Progenitor cell of endocrine pancreas (in vitro differentiated cells): ENCODE results near the gene PSMG4. TPM values are rescaled to one million over a fixed set of nuclear protein-coding genes. Genes with fewer than 3 reads are reported as not detected.

Experiments
- DNase-seq: peaks from one replicate; pipeline ENCODE4 v3.0.0; 2021; ENCODE audit warnings: low spot score; ENCODE audit not compliant: unreplicated experiment
- H3K27ac Mint-ChIP-seq: 2 replicates; pipeline ENCODE4 v1.8.0; 2021; ENCODE audit warnings: mild to moderate bottlenecking, moderate library complexity, mixed read lengths
- H3K27me3 Mint-ChIP-seq: 2 replicates; pipeline ENCODE4 v1.8.0; 2021; ENCODE audit warnings: mixed read lengths
- H3K36me3 Mint-ChIP-seq: 2 replicates; pipeline ENCODE4 v1.8.0; 2022; ENCODE audit warnings: mixed read lengths; ENCODE audit not compliant: insufficient read depth
- H3K4me1 Mint-ChIP-seq: 2 replicates; pipeline ENCODE4 v1.8.0; 2021; ENCODE audit warnings: low read depth, mixed read lengths
- H3K4me3 Mint-ChIP-seq: 2 replicates; pipeline ENCODE4 v1.8.0; 2021; ENCODE audit warnings: low read depth, mild to moderate bottlenecking, moderate library complexity, mixed read lengths
- H3K9me3 Mint-ChIP-seq: 2 replicates; pipeline ENCODE4 v1.8.0; 2021; ENCODE audit warnings: low read depth, mixed read lengths
- total RNA-seq: library from RNA; stranded (reverse); gene quantifications from 2 replicates; pipeline ENCODE4 v1.2.1, GENCODE V29; 2021
- TF ChIP-seq, protein P1 (sequence below): fragments of 200-600 bp; sonication (generic); IDR thresholded peaks from one replicate; pipeline ENCODE4 v1.5.0; 2021; ENCODE audit warnings: antibody characterized with exemption, mild to moderate bottlenecking; ENCODE audit not compliant: unreplicated experiment

PSMG4 gene
- total RNA-seq, 1 donor from 2014 or later: 17.7 TPM

DNA sequence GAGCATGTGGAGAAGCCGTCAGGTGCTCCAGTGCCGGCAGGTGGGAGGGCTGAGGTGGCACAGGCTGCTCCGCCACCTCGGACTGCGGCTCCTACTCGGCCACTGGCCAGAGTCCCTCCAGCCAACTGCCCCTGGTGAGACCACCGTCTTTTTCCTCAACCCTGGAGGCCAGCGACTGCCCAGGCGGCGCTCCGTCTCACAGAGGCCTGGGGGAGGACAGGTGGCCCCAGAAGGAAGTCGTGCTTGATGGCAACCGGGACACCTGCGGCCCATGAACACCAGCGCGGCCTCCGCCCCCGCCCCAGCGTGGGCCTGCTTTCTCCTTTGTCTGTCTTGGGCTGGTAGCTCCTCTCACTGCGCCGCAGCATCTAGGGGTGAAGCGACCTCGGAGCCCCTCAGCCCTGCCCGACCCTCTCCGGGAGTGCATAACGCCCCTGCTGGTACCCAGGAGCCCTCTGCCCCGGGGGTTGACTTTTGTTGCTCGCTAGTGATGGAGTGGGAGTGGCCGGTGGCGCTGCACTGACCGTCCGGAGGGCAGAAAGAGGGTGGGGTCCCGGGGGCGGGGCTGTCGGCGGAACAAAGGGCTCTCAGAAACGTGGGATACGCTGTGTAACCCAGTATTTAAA, 30.6 kb upstream of the PSMG4 start:
- peak overlapping the region; percentile 87 for H3K4me3 Mint-ChIP-seq
- peak; percentile 65 for DNase-seq
- peaks cover 16% of the 10 kb centered on the region for H3K36me3 Mint-ChIP-seq
- H3K4me1 Mint-ChIP-seq: peaks cover 34% of the 10 kb centered on the region
- TF ChIP-seq, protein P1, sequence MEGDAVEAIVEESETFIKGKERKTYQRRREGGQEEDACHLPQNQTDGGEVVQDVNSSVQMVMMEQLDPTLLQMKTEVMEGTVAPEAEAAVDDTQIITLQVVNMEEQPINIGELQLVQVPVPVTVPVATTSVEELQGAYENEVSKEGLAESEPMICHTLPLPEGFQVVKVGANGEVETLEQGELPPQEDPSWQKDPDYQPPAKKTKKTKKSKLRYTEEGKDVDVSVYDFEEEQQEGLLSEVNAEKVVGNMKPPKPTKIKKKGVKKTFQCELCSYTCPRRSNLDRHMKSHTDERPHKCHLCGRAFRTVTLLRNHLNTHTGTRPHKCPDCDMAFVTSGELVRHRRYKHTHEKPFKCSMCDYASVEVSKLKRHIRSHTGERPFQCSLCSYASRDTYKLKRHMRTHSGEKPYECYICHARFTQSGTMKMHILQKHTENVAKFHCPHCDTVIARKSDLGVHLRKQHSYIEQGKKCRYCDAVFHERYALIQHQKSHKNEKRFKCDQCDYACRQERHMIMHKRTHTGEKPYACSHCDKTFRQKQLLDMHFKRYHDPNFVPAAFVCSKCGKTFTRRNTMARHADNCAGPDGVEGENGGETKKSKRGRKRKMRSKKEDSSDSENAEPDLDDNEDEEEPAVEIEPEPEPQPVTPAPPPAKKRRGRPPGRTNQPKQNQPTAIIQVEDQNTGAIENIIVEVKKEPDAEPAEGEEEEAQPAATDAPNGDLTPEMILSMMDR: peak; percentile 15
- H3K27ac Mint-ChIP-seq: peak overlapping the region; percentile 96
- H3K9me3 Mint-ChIP-seq: no peaks in the 10 kb centered on the region
- peaks cover 13% of the 10 kb centered on the region for H3K27me3 Mint-ChIP-seq

DNA sequence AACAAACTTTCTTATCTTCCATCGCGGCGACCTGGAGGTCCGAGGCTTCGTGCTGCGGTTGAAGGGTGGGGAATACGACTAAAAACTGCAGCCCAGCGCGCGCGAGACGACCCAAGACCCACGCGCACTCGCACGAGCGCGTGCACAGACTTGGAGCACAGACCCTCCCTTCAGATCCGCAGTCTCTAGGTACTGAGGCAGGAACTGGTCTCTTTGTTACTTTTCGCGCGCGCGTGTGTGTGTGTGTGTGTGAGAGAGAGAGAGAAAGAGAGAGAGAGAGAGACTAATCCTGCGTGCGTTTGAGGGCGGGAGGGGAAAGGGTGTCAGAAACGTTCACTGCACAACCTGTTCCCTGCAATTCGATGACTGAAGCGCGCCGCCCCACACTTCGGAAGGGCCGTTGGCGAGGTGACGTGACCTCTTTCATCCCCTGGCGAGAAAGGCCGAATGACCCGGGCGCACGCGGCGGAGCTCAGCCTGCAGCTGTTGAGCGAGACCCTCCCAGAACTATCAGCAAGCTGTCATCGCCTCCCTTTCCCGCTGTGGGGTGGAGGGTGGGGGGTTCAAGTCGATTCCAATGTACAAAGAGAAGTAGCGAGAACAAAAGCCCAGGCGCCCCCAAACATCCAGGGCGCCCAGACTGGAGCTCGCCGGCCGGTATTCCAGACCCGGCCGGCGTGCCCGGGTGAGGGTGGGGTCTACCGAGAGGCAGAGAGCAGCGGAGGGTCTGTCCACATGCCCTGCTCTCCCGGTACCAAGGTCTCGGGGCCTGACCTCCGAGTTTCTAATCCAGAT, 29.8 kb upstream of the PSMG4 start:
- Mint-ChIP-seq H3K27ac (peak overlapping the region; percentile 94), H3K9me3 (no peaks in the 10 kb centered on the region), H3K36me3 (peaks cover 11% of the 10 kb centered on the region), H3K4me1 (peaks cover 34% of the 10 kb centered on the region), H3K27me3 (peaks cover 17% of the 10 kb centered on the region), H3K4me3 (peak overlapping the region; percentile 87)
- DNase-seq: peak; percentile 35
- TF ChIP-seq, protein P1: no peak

DNA sequence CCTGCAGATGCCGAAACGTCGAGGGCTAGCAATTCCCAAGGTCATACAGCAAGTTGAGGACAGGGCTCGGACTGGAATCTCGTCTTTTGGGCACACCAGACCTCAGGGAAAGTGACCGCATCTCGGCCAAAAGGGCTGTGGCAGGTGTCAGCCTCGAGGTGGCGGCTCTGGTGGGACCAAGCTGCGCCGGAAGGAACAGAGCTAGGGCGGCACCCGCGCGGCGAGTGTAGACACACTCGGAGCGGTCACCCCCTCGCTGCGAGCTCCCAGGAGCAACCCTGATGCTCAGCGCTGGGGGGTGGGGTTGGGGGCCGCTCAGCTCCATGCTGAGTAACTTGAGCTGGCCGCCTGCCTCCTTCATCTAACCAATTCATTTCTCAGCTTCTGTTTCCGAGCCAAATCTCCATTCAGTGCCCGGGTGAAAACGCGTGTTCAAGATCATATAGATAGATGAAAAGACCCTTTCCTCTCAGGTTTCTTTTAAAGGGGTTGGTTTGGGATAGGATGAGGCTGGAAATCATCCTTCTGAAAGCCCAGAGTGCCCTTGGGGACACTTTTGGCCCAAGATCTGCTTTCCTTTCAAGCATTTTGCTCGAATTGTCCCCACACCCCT, 29.1 kb upstream of the PSMG4 start:
- H3K4me3 Mint-ChIP-seq: peak overlapping the region; percentile 87
- peaks cover 5% of the 10 kb centered on the region for H3K36me3 Mint-ChIP-seq
- H3K9me3 Mint-ChIP-seq: no peaks in the 10 kb centered on the region
- TF ChIP-seq, protein P1: peak; percentile 19
- peak; percentile 42 for DNase-seq
- peak overlapping the region; percentile 81 for H3K27ac Mint-ChIP-seq
- peaks cover 17% of the 10 kb centered on the region for H3K27me3 Mint-ChIP-seq
- peaks cover 31% of the 10 kb centered on the region for H3K4me1 Mint-ChIP-seq

DNA sequence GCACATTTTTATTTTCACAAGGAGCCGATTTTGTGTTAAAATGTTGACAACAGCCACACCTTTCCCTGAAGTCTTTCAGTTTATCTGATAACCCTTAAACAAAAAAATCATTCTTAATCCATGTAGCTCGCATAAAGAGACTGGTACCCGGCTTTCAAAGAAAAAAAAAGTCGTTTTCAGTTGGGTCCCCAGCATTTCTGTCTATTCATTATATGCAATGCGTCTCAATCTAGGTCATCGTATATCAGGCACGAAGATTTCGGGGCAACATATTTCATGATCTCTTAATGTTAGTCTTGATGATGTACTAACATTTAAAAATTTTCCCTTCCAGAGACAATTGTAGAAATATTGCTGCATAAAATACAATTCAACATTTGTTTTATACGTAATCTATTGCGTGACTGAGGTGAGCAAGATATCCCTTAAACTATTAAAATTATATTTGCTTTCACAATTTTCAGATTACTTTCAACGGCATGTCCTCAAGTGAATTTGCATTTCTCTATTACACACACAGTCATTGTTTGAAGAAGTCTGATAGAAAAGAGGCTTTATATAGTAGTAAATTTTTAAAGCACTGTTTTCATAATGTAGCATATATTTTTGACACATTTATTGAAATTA, 28.4 kb upstream of the PSMG4 start:
- TF ChIP-seq, protein P1: no peak
- no peak for DNase-seq
- Mint-ChIP-seq H3K9me3 (no peaks in the 10 kb centered on the region), H3K36me3 (peaks cover 5% of the 10 kb centered on the region), H3K27ac (peak overlapping the region; percentile 94), H3K27me3 (peaks cover 17% of the 10 kb centered on the region), H3K4me3 (peak overlapping the region; percentile 87), H3K4me1 (peaks cover 31% of the 10 kb centered on the region)

DNA sequence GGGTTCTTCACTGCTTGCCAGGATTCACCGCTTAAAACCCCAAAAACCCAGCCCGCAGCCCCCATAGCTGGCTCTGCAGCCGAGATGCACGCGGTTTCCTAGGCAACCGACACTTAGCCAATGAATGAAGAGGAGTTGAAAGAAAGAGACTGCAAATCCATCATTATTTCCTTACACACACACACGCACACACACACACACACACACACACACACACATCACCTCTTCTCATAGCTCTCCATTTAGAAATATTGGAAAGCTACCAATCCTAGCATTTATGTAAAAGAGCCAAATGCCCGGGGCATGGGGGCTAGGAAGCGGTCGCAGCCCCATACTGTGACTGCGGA, 27.9 kb upstream of the PSMG4 start:
- H3K27me3 Mint-ChIP-seq: peaks cover 17% of the 10 kb centered on the region
- no peak for DNase-seq
- peak overlapping the region; percentile 94 for H3K27ac Mint-ChIP-seq
- TF ChIP-seq, protein P1: no peak
- H3K36me3 Mint-ChIP-seq: peaks cover 2% of the 10 kb centered on the region
- no peaks in the 10 kb centered on the region for H3K9me3 Mint-ChIP-seq
- H3K4me3 Mint-ChIP-seq: peak overlapping the region; percentile 87
- H3K4me1 Mint-ChIP-seq: peaks cover 29% of the 10 kb centered on the region
